Activated naive CD8-positive, alpha-beta T cell treated with anti-CD3 and anti-CD28 coated beads, Interleukin-2, amount 50 U/mL, for 24 hours (primary cell): ENCODE results near the gene MCF2L.
A peak's percentile ranks its signal among the peaks of the same experiment; 100 is the strongest.

Source experiments
- ATAC-seq: fragments of 150-1000 bp; cut with Tn5 transposase; one replicate; pipeline ENCODE4 v1.10.0; 2021
- DNase-seq: peaks from one replicate; pipeline ENCODE4 v3.0.0; 2021
- H3K27ac Mint-ChIP-seq: one replicate; pipeline ENCODE4 v1.8.0; 2021; ENCODE audit warnings: mild to moderate bottlenecking, mixed read lengths
- H3K27me3 Mint-ChIP-seq: one replicate; pipeline ENCODE4 v1.8.0; 2021; ENCODE audit warnings: mixed read lengths
- H3K36me3 Mint-ChIP-seq: one replicate; pipeline ENCODE4 v1.8.0; 2021; ENCODE audit warnings: low read depth, mixed read lengths
- H3K4me1 Mint-ChIP-seq: one replicate; pipeline ENCODE4 v1.8.0; 2021; ENCODE audit warnings: mixed read lengths
- H3K4me3 Mint-ChIP-seq: one replicate; pipeline ENCODE4 v1.8.0; 2021; ENCODE audit warnings: mild to moderate bottlenecking, moderate library complexity, mixed read lengths
- H3K9me3 Mint-ChIP-seq: one replicate; pipeline ENCODE4 v1.8.0; 2021; ENCODE audit warnings: mixed read lengths

The MCF2L gene

DNA sequence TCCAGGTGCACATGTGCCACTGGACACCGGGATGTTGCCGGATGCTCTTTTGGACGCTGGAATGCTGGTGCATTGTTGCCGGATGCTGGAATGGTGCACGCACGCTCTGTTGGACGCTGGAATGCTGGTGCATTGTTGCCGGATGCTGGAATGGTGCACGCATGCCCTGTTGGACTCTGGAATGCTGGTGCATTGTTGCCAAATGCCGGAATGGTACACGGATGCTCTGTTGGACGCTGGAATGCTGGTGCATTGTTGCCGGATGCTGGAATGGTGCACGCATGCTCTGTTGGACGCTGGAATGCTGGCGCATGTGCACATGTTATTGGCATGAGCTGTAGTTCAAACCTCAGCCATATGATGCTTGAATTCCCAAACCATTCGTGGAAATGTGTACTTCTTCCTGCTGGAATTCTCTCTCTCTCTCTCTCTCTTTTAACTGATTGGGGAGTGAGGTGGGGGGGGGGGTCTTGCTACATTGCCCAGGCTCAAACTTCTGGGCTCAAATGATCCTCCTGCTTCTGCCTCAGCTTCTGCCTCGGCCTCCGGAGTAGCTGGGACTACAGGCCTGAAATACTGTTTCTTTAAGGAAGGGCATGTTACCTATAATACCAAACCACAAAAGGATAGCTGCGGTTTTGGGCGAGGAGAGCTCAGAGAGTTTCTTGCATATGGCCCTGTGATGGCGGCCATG lies 1.2 kb upstream of the MCF2L start:
- no peak for ATAC-seq
- Mint-ChIP-seq H3K4me3 (peak overlapping the region; percentile 75), H3K9me3 (no peaks in the 10 kb centered on the region), H3K36me3 (peaks cover 1% of the 10 kb centered on the region), H3K27ac (peak overlapping the region; percentile 49), H3K4me1 (peaks cover 18% of the 10 kb centered on the region), H3K27me3 (peaks cover 5% of the 10 kb centered on the region)
- DNase-seq, result no peak

DNA sequence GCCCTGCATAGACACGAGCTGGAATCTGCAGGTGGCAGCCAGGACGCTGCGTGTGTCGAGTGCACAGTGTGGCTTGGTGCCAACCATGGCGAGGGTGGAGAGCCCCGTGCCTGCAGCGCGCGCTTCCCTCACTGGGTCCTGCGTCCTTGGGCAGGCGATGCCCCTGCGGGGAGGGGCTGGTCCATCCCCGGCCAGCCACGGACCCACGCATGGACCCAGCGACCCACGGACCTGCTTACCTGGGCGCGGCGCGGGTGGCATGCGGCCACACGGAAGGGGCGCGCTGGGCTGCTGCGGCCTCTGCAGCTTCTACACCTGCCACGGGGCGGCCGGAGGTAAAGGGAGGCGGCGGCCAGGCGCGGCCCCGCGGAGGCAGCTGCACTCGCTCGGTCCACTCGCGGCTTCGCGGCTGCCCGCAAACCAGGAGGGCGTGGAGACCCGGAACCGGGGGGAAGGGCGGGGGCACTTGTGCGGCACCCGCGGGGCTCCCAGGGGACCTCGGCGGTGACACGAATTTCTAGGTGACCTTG lies 569 bp upstream of the MCF2L start:
- ATAC-seq (peak; percentile 44), DNase-seq (peak; percentile 29)
- H3K27me3 Mint-ChIP-seq, result peaks cover 5% of the 10 kb centered on the region

DNA sequence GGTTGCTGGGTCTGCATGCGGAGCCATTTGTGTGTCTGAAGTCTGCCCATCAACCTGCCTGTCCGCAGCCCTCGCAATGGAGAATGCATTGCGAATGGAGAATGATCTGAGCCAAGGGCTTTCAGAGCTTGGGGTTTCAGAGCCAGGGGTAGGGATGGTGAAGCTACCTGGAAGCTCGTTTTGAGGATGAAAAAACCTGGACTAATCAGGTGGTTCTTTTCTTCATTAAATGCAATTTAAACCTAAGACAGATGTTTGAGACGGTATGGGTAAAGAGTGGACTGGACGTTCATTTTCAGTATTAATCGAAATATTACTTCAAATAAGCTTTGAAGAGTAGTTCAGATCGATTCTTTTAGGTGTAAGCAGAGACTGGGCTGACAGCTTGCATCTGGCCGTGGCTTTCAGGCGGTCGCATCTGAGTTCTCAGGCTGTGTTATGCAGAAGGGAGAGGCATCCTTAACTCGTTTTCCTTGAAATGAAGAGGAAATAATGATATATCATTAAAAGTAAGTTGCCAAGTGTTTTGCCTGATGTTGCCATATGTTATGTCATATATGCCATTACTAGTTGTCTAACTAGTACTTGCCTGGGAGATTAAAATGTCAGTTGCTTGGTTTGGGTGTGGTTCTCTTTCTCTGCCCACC lies 801 bp downstream of the MCF2L start:
- peaks cover 1% of the 10 kb centered on the region for H3K36me3 Mint-ChIP-seq
- peak overlapping the region; percentile 87 for H3K4me3 Mint-ChIP-seq
- peaks cover 5% of the 10 kb centered on the region for H3K27me3 Mint-ChIP-seq
- DNase-seq, result no peak
- H3K4me1 Mint-ChIP-seq, result peaks cover 18% of the 10 kb centered on the region
- no peak for ATAC-seq
- peak overlapping the region; percentile 84 for H3K27ac Mint-ChIP-seq
- no peaks in the 10 kb centered on the region for H3K9me3 Mint-ChIP-seq

More for the DNA sequence above, 569 bp upstream of the MCF2L start:
- Mint-ChIP-seq H3K9me3 (no peaks in the 10 kb centered on the region), H3K4me1 (peaks cover 18% of the 10 kb centered on the region), H3K4me3 (peak overlapping the region; percentile 75), H3K36me3 (peaks cover 1% of the 10 kb centered on the region), H3K27ac (peak overlapping the region; percentile 49)

DNA sequence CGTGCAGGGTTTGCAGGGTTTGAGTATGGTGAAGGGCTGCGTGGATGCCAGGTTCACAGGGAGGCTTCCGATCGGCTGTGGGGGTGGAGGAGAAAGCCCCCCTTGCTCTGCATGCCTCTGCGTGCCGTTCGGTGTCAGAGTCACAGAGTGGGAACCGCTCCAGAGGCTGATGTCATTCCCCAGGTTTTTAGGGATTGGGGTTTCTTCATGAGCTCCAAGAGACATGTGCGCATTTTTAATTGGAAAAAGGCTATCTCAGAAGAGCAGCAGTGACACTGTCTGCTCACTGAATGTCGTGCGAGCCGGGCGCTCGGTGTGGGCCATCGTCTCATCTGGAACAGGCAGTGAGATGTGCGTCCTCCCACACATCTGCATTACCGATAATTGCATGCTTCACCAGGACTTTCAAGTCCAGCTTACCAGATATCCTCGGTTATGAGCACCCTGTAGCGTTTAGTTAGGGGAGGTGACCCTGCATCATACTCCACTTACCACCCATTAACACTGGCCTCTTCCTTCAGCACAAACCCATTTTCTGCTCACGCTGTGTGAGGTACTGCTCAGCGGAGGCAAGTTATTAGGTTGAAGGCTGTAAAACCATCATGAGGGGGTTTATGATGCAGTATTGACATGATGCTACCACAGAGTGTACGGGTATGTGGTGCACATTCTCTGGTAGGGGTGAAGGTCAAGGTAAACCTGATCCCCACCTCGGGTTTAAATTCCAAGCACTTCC lies 1.7 kb downstream of the MCF2L start:
- Mint-ChIP-seq H3K36me3 (peaks cover 1% of the 10 kb centered on the region), H3K27ac (no peak overlapping the region), H3K27me3 (peaks cover 5% of the 10 kb centered on the region), H3K4me3 (peak overlapping the region; percentile 87), H3K9me3 (no peaks in the 10 kb centered on the region), H3K4me1 (peaks cover 18% of the 10 kb centered on the region)
- DNase-seq, result no peak
- ATAC-seq, result no peak

DNA sequence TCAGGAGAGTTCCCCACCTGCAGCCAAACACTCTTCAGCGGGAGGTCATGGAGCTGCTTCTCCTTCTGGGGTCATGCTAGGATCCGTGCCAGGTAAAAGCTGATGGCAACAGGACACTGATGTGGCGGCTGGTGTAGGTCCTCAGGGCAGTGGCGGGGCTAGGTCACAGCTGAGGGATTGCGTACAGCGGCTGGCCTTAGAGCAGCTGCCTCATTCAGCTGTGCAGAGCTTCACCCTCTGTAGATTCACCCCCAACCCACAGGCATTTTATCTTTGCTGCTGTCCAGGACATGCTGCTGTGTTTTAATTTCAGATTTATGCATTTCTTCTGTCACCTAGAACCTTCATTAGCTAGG lies 2.3 kb downstream of the MCF2L start:
- Mint-ChIP-seq H3K9me3 (no peaks in the 10 kb centered on the region), H3K4me1 (peaks cover 18% of the 10 kb centered on the region), H3K36me3 (peaks cover 1% of the 10 kb centered on the region), H3K27ac (no peak overlapping the region), H3K4me3 (no peak overlapping the region), H3K27me3 (peaks cover 5% of the 10 kb centered on the region)
- ATAC-seq (no peak), DNase-seq (no peak)

DNA sequence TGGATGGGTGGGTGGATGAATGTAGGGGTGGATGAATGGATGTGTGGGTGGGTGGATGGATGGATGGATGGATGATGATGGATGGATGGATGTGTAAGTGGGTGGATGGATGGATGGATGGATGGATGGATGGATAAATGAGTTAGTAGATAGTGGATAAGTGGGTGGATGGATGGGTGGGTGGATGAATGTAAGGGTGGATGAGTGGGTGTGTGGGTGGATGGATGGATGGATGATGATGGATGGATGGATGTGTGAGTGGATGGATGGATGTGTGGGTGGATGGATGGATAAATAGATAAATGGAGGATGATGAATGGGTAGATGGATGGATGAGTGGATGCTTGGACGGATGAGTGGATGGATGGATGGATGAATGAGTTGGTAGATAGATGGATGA lies 3.2 kb downstream of the MCF2L start:
- Mint-ChIP-seq H3K27me3 (peaks cover 5% of the 10 kb centered on the region), H3K9me3 (no peaks in the 10 kb centered on the region), H3K27ac (no peak overlapping the region), H3K4me1 (peaks cover 18% of the 10 kb centered on the region), H3K36me3 (peaks cover 1% of the 10 kb centered on the region), H3K4me3 (no peak overlapping the region)
- no peak for ATAC-seq
- DNase-seq, result no peak

DNA sequence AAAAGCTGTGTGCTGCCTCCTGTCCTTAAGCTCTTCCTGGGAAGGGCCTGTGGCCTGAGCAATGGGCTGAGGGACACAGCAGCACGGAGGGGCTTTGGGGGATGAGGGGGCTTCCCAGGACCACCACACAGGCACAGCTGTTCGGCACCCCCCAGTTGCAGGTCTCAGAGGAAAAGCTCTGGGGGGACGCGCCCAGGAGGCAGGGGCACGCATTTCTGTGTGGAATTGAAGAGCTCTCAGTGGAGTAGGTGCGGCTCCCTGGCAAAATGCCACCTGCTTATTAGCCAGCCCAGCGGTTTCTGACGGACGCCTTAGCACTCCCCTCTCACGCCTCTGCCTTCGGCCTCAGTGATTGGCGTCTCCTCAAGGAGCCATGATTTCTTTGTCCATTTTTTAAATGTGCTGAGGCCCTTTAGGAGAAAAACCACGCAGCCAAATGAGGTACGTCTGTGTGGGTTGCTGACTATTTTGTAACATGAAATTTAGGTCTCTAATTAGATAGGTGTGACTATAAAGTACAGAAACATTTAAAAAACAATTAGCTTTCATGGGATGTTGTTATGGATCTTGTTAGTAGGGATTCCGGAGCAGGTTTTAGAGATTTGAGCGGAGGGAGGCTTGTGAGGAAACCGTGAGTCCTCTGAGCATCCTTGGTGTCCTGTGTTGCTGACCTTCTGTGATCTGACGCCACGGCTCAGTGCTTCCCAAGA lies 4.0 kb downstream of the MCF2L start:
- Mint-ChIP-seq H3K4me3 (no peak overlapping the region), H3K9me3 (no peaks in the 10 kb centered on the region), H3K27me3 (peaks cover 5% of the 10 kb centered on the region), H3K27ac (no peak overlapping the region), H3K36me3 (peaks cover 1% of the 10 kb centered on the region), H3K4me1 (peaks cover 15% of the 10 kb centered on the region)
- DNase-seq (no peak), ATAC-seq (no peak)

DNA sequence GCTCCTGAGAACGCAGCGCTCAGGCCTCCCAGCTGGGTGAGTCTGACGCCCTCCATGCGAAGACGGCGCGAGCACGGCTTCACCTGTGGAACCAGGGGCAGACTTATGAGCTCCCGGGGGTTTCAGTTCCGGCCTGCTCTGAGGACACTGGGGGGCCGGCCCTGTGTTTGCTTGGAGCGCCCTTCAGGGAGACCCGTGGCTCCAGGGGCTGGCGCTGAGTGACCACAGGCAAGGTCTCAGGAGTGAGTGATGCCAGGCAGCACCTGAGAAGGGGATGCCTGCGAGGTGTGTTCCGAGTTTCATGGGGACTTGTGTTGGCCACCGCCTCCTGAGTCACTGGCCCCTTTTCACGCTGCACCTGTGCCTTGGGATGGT lies 4.5 kb downstream of the MCF2L start:
- Mint-ChIP-seq H3K36me3 (peaks cover 1% of the 10 kb centered on the region), H3K27me3 (peaks cover 5% of the 10 kb centered on the region), H3K9me3 (no peaks in the 10 kb centered on the region), H3K4me1 (peaks cover 13% of the 10 kb centered on the region), H3K27ac (no peak overlapping the region), H3K4me3 (no peak overlapping the region)
- ATAC-seq (no peak), DNase-seq (no peak)

DNA sequence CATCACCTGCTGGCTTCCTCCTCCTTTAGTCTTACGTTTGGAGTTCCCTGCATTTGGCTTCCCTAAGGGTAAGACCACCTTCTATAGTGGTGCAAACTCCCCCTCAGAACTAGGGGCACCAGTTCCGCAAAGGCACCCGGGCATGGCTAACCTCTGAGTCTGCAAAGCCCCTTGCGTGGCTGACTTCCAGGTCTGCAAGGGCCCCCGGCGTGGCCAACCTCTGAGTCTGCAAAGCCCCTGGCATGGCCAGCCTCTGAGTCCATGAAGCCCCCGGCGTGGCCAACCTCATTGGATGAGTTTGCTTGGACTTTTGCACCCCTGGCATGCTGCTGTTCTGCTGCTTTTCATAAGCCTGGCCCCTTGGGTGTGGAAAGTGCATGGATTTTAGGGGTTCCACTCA lies 5.1 kb downstream of the MCF2L start:
- no peak overlapping the region for H3K27ac Mint-ChIP-seq
- ATAC-seq (no peak), DNase-seq (no peak)
- H3K36me3 Mint-ChIP-seq, result peaks cover 1% of the 10 kb centered on the region
- no peak overlapping the region for H3K4me3 Mint-ChIP-seq
- H3K4me1 Mint-ChIP-seq, result peaks cover 13% of the 10 kb centered on the region
- H3K27me3 Mint-ChIP-seq, result peaks cover 5% of the 10 kb centered on the region
- H3K9me3 Mint-ChIP-seq, result no peaks in the 10 kb centered on the region

DNA sequence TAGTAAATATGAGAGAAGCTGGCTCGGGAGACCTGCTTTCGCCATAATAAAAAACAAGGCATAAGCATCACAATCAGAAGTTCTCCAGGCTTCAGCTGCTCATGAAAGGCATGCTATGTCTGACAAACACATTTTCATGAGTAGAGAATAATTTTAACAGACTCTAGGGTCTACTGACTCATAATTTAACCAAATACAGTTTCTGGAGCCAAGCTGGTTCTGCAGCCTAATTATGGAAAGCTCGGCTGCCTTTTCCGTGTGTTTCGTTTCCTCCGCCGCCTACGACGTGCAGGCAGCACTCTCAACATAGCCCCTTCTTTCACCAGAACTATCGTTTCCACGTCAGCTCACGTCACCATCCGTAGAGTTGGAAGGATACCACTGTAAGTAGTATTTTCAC lies 5.7 kb downstream of the MCF2L start:
- H3K36me3 Mint-ChIP-seq, result no peaks in the 10 kb centered on the region
- no peak for DNase-seq
- peaks cover under 1% of the 10 kb centered on the region for H3K27me3 Mint-ChIP-seq
- H3K9me3 Mint-ChIP-seq, result no peaks in the 10 kb centered on the region
- ATAC-seq, result no peak
- H3K27ac Mint-ChIP-seq, result no peak overlapping the region
- no peak overlapping the region for H3K4me3 Mint-ChIP-seq
- H3K4me1 Mint-ChIP-seq, result peaks cover 8% of the 10 kb centered on the region

DNA sequence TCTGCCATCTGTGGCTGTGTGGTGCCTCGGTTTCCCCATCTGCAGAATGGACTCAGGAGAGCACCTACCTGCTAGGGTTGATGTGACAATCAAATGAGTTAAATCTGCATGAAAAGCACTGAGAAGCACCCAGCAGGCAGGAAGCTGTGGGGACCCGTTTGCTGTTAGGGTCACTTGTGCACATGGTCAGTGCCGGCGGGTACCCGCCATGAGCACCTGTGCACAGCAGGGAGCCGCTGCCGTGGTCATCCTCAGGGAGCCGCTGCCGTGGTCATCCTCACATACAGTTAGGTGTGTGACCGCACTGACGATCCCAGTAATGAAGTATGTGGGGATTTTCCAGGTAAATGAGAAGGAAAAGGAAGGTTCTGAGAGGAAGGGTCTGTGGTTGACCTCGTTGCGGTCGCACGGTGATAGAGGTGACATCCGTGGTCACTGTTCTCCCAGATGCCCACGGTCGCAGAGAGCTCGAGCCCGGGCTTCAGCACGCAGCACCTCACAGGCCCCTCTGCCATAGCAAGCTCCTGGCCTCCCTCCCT lies 6.5 kb downstream of the MCF2L start:
- Mint-ChIP-seq H3K9me3 (no peaks in the 10 kb centered on the region), H3K36me3 (no peaks in the 10 kb centered on the region), H3K27me3 (no peaks in the 10 kb centered on the region), H3K4me3 (no peak overlapping the region), H3K27ac (no peak overlapping the region), H3K4me1 (no peaks in the 10 kb centered on the region)
- DNase-seq, result no peak
- no peak for ATAC-seq

DNA sequence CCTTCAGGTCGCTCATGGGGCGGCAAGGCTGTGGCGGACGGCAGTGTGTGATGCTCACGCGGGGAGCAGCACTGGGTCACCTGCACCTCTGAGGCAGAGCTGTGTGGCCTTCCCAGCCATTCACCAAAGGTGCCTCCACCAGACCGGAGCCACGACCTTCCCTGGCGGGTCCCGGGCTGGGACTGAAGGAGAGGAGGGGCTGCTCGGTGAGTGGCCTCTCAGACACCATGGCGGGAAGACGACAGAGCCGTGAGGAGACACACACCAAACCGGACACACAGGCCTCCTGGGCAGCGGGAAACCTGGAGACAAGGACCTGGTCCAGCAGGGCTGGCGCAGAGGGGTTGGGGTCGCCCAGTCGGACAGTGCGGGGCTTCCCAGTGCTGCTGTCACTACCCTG lies 7.5 kb downstream of the MCF2L start:
- no peaks in the 10 kb centered on the region for H3K9me3 Mint-ChIP-seq
- H3K36me3 Mint-ChIP-seq, result no peaks in the 10 kb centered on the region
- ATAC-seq, result no peak
- H3K4me3 Mint-ChIP-seq, result no peak overlapping the region
- H3K4me1 Mint-ChIP-seq, result no peaks in the 10 kb centered on the region
- no peaks in the 10 kb centered on the region for H3K27me3 Mint-ChIP-seq
- no peak overlapping the region for H3K27ac Mint-ChIP-seq
- no peak for DNase-seq

DNA sequence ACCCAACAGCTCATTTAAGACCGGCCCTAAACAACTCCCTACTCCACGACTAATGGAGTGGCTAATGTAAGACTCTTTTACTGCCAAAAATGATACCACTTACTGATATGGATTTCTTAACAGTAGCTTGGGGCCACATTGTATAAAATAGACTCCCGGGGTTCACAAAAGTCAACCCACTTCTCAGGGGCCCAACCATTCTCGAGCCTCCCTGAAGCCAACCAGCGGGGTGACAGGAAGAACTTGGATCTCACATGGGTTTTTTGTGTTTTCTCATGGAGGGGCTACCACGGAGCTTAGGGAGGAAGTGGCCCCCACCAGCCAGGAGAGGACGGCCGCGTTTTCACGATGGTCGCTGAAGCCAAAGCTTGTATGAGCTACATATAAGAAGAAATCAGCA lies 8.1 kb downstream of the MCF2L start:
- Mint-ChIP-seq H3K4me3 (no peak overlapping the region), H3K4me1 (no peaks in the 10 kb centered on the region), H3K36me3 (no peaks in the 10 kb centered on the region), H3K27me3 (no peaks in the 10 kb centered on the region), H3K9me3 (no peaks in the 10 kb centered on the region), H3K27ac (no peak overlapping the region)
- no peak for ATAC-seq
- no peak for DNase-seq

DNA sequence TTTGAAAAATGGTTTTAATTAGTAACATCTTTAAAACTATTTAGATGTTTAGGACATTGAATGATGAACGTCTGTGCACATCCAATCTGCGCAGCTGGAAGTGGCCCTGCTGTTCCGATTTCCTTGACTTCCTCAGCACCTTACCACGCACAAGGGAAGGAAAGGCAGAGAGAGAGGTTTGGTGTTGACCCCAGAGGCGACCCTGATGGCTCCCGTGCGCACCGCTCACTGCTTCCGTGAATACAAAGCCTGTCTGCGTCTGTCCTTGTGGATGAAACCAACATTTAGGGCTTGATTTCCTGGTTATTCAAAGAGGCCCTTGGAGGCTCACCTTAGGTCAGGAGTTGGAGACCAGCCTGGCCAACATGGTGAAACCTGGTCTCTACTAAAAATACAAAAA lies 8.5 kb downstream of the MCF2L start:
- Mint-ChIP-seq H3K9me3 (no peaks in the 10 kb centered on the region), H3K36me3 (no peaks in the 10 kb centered on the region), H3K4me3 (no peak overlapping the region), H3K27me3 (no peaks in the 10 kb centered on the region), H3K4me1 (no peaks in the 10 kb centered on the region), H3K27ac (no peak overlapping the region)
- DNase-seq (no peak), ATAC-seq (no peak)
